Measurements from ENCODE around the gene ENAM.

- TF ChIP-seq POLR2A (IDR thresholded peaks at IDR 0.05; ENCODE audit: low read depth, low read length) (no peak), POLR2AphosphoS5 (IDR thresholded peaks at IDR 0.05; ENCODE audit: low read depth, low read length) (no peak), SPI1 (IDR thresholded peaks at IDR 0.05; ENCODE audit: low read depth, low read length) (peak; percentile 96)
These were observed 38.8 kb upstream of the ENAM start for GRCh38 chr4:70589785-70590184.

Data from GM12891 (cell line).